GM19372 (cell line): Measurements from ENCODE around the gene GNB1.
"Not testable (repeated sequence)": the region's sequence is repeated elsewhere in the genome, so short reads cannot be mapped to it uniquely, and the experiment has no call there.

ENCODE experiments used
- ATAC-seq: cut with Tn5 transposase; IDR thresholded peaks from one replicate; pipeline ENCODE4 v1.9.1; 2021; ENCODE audit warnings: mild to moderate bottlenecking, low read depth, moderate library complexity; ENCODE audit not compliant: unreplicated experiment

GNB1 gene

GRCh38 chr1:1861761-1862310, 29.1 kb downstream of the GNB1 start:
- ATAC-seq: not testable (repeated sequence)

GRCh38 chr1:1861339-1861730, 29.6 kb downstream of the GNB1 start:
- ATAC-seq: no peak

- ATAC-seq: not testable (repeated sequence)
Measured at GRCh38 chr1:1859970-1860697, 30.8 kb downstream of the GNB1 start.

- no peak for ATAC-seq
Measured at GRCh38 chr1:1858382-1859086, 32.4 kb downstream of the GNB1 start.

GRCh38 chr1:1857096-1857703, 33.7 kb downstream of the GNB1 start:
- no peak for ATAC-seq

GRCh38 chr1:1856161-1856560, 34.7 kb downstream of the GNB1 start:
- ATAC-seq: not testable (repeated sequence)

GRCh38 chr1:1853593-1854257, 37.2 kb downstream of the GNB1 start:
- ATAC-seq: no peak

- ATAC-seq: no peak
Measured at GRCh38 chr1:1852619-1853414, 38.1 kb downstream of the GNB1 start.

- ATAC-seq: no peak
Measured at GRCh38 chr1:1847890-1848289, 43.0 kb downstream of the GNB1 start.

GRCh38 chr1:1847061-1847850, 43.6 kb downstream of the GNB1 start:
- ATAC-seq: no peak

- no peak for ATAC-seq
Measured at GRCh38 chr1:1846386-1846918, 44.4 kb downstream of the GNB1 start.

GRCh38 chr1:1842360-1843146, 48.3 kb downstream of the GNB1 start:
- no peak for ATAC-seq

GRCh38 chr1:1841575-1841995, 49.3 kb downstream of the GNB1 start:
- no peak for ATAC-seq

GRCh38 chr1:1839311-1839965, 51.4 kb downstream of the GNB1 start:
- ATAC-seq: no peak

GRCh38 chr1:1836119-1836518, 54.8 kb downstream of the GNB1 start:
- ATAC-seq: no peak

GRCh38 chr1:1835546-1835945, 55.3 kb downstream of the GNB1 start:
- ATAC-seq: no peak

- ATAC-seq: no peak
Measured at GRCh38 chr1:1833916-1834325, 57.0 kb downstream of the GNB1 start.

GRCh38 chr1:1833456-1833855, 57.4 kb downstream of the GNB1 start:
- no peak for ATAC-seq
